Measurements from ENCODE around the gene RNF41.

Gene RNF41

GRCh38 chr12:56234746-56235436, 13.2 kb upstream of the RNF41 start:
- peak; percentile 28 for DNase-seq (ENCODE audit: low read depth)
- no peak overlapping the region for H3K4me3 ChIP-seq (ENCODE audit: low read length)
- no peak for TF ChIP-seq CTCF (IDR thresholded peaks at IDR 0.05; ENCODE audit: insufficient read depth, low read depth, low read length, missing control alignments)

DNA sequence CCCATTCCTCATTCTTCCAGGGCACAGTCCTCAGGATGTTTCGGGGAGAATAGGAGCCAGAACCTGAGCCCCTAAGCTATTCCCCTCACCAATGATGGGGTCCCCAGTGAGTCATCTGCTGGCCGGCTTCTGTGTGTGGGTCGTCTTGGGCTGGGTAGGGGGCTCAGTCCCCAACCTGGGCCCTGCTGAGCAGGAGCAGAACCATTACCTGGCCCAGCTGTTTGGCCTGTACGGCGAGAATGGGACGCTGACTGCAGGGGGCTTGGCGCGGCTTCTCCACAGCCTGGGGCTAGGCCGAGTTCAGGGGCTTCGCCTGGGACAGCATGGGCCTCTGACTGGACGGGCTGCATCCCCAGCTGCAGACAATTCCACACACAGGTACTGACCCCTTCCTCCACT, 9.5 kb upstream of the RNF41 start:
- H3K4me3 ChIP-seq (ENCODE audit: low read length): no peak overlapping the region
- TF ChIP-seq CTCF (IDR thresholded peaks at IDR 0.05; ENCODE audit: insufficient read depth, low read depth, low read length, missing control alignments): no peak
- DNase-seq (ENCODE audit: low read depth): no peak

DNA sequence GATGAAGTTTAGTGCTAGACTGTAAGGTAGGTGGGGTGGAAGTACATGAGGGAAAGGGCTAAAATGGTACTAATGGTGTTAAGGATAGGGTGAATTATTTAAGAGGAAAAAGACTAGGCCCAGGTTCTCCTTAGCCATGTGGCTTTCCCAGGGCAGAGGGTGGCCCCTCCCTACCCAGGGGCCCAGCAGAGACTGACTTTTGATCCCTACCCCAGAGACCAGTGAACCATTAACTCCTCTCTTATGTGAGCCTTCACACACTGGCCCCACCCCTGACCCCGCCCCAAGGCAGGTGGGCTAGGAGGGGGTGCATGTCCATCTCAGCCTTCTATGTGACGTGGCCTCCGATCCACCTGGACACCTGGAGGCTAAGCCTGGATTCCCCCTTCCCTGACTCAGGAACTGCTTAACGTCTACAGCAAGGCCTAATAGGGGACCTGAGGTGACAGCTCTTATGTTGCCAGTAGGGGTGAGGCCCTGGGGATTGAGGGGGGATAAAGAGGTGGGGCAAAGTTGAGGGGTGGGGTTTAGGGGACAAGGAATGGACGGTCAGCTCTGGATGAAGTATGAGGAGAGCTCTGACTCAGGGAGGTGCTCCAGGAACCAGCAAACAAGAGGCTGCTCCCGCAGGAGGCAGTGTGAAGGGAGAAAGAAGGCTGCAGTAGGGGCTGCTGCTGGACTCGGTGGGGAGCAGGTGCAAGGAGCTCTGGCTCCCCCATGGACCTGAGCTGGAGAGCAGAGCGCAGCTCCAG, 8.9 kb upstream of the RNF41 start:
- no peak for TF ChIP-seq CTCF (IDR thresholded peaks at IDR 0.05; ENCODE audit: insufficient read depth, low read depth, low read length, missing control alignments)
- DNase-seq (ENCODE audit: low read depth): no peak
- H3K4me3 ChIP-seq (ENCODE audit: low read length): no peak overlapping the region

DNA sequence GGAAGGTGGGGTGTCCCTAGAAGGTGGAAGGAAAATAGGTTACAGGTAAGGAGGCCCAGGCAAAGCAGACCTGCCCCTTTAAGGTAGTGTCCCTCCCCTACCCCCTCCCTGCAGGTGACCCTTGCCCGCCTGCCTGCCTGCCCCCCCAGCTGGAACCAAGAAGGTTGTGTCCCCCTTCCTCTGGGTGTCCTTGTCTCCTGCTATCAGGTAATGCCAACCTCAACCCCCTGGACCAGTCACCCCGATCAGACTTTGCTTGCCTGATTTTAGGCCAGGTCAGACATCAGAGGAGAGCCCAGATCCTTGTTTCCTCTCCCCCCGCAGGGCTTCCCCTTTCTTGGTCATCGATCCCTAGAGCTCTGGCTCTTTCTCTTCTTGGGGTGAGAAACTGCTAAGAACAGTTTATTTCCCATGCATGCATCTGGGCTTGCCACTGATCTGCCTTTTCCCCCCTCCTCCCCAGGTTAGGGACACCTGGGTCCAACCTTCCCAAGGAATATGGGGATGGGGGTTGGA, 8.3 kb upstream of the RNF41 start, which contains the start of gene SLC39A5:
Gene SLC39A5, plus strand, starts transcription at position 136 of the 516 bp plus-strand sequence. CDS start 1,224 bp downstream, outside the sequence.
- H3K4me3 ChIP-seq (ENCODE audit: low read length): no peak within 1 kb of the TSS
- no peak for DNase-seq (ENCODE audit: low read depth)
- TF ChIP-seq CTCF (IDR thresholded peaks at IDR 0.05; ENCODE audit: insufficient read depth, low read depth, low read length, missing control alignments): no peak

- H3K4me3 ChIP-seq (ENCODE audit: low read length): no peak overlapping the region
- no peak for TF ChIP-seq CTCF (IDR thresholded peaks at IDR 0.05; ENCODE audit: insufficient read depth, low read depth, low read length, missing control alignments)
- no peak for DNase-seq (ENCODE audit: low read depth)
These were observed 7.4 kb upstream of the RNF41 start for GRCh38 chr12:56229082-56229481.

GRCh38 chr12:56224954-56225353, 3.2 kb upstream of the RNF41 start:
- H3K4me3 ChIP-seq (ENCODE audit: low read length): peak overlapping the region; percentile 77
- TF ChIP-seq CTCF (IDR thresholded peaks at IDR 0.05; ENCODE audit: insufficient read depth, low read depth, low read length, missing control alignments): no peak
- no peak for DNase-seq (ENCODE audit: low read depth)
